ENCODE measurements around the gene PLEKHJ1.

DNA sequence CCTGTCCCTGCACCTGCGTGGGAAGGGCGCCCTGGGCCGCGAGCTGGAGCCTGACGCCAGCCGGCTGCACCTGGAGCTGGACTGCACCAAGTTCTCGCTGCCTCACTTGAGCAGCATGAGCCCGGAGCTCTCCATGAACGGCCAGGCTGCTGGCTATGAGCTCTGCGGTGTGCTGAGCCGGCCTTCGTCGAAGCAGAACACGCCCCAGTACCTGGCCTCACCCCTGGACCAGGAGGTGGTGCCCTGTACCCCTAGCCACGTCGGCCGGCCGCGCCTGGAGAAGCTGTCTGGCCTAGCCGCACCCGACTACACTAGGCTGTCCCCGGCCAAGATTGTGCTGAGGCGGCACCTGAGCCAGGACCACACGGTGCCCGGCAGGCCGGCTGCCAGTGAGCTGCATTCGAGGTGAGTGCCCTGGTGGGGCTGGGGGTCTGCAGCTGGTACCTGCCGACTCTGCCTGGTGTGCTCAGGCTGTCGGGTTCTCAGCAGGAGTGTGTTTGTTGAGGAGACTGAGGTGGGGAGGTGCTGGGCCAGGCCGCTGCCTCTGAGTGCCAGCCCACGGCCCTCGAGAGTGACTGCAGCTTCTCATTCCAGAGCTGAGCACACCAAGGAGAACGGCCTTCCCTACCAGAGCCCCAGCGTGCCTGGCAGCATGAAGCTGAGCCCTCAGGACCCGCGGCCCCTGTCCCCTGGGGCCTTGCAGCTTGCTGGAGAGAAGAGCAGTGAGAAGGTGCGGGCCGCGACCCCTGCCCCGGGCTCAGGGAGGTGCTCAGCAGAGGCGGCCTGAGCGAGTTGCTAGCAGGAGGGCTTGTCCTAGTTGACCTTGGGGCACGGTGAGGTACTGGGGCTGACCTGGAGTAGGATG, 19.5 kb downstream of the PLEKHJ1 start:
- TF ChIP-seq BHLHE40 (IDR thresholded peaks at IDR 0.05; ENCODE audit: borderline replicate concordance) (no peak), ARNT (IDR thresholded peaks at IDR 0.05) (no peak), HDGF (IDR thresholded peaks at IDR 0.05; ENCODE audit: borderline replicate concordance) (no peak), SUZ12 (IDR thresholded peaks at IDR 0.05) (no peak), ELF4 (IDR thresholded peaks at IDR 0.05) (no peak), SP1 (IDR thresholded peaks at IDR 0.05) (no peak), FOXA1 (IDR thresholded peaks at IDR 0.05) (no peak), TARDBP (IDR thresholded peaks at IDR 0.05) (no peak), NFRKB (IDR thresholded peaks at IDR 0.05) (no peak), FOXM1 (IDR thresholded peaks at IDR 0.05; ENCODE audit: borderline replicate concordance) (no peak), ZNF384 (IDR thresholded peaks at IDR 0.05) (no peak)
- TF ChIP-seq, protein P1, sequence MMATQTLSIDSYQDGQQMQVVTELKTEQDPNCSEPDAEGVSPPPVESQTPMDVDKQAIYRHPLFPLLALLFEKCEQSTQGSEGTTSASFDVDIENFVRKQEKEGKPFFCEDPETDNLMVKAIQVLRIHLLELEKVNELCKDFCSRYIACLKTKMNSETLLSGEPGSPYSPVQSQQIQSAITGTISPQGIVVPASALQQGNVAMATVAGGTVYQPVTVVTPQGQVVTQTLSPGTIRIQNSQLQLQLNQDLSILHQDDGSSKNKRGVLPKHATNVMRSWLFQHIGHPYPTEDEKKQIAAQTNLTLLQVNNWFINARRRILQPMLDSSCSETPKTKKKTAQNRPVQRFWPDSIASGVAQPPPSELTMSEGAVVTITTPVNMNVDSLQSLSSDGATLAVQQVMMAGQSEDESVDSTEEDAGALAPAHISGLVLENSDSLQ (IDR thresholded peaks at IDR 0.05): no peak
